DND-41 (cell line): Measurements from ENCODE around the gene RPRD1A.

Source experiments
- ATAC-seq: fragments of 200-7000 bp; cut with Tn5 transposase; 3 replicates; pipeline ENCODE4 v1.9.1; 2021; ENCODE audit warnings: low read depth; ENCODE audit not compliant: insufficient read depth
- DNase-seq: peaks from one replicate; pipeline ENCODE4 v3.0.0-alpha.2; 2020
- H2AFZ ChIP-seq: 2 replicates; pipeline ENCODE4 v1.6.0; 2012; ENCODE audit warnings: low read depth, low read length
- H3K27ac ChIP-seq: 2 replicates; pipeline ENCODE4 v1.5.1; 2012; ENCODE audit warnings: low read length, inconsistent platforms
- H3K27me3 ChIP-seq: fragments of 200-600 bp; sonication (generic); 2 replicates; pipeline ENCODE4 v1.6.0; 2012; ENCODE audit warnings: low read length, mild to moderate bottlenecking, inconsistent platforms; ENCODE audit not compliant: insufficient read depth, poor library complexity
- H3K36me3 ChIP-seq: 2 replicates; pipeline ENCODE4 v1.5.1; 2012; ENCODE audit warnings: low read length, inconsistent platforms; ENCODE audit not compliant: insufficient read depth
- H3K4me1 ChIP-seq: 2 replicates; pipeline ENCODE4 v1.5.1; 2012; ENCODE audit warnings: mild to moderate bottlenecking, low read length; ENCODE audit not compliant: insufficient read depth
- H3K4me2 ChIP-seq: 2 replicates; pipeline ENCODE4 v1.6.0; 2012; ENCODE audit warnings: mild to moderate bottlenecking, moderate library complexity, low read length, inconsistent platforms; ENCODE audit not compliant: insufficient read depth
- H3K4me3 ChIP-seq, 2 experiments: fragments of 200-600 bp in 1 of 2; shearing (Covaris generic) in 1 of 2; 2 replicates each; pipeline ENCODE4 v1.5.1; 2012 to 2016; ENCODE audit warnings: inconsistent platforms in 2 of 2, low read length in 2 of 2, mild to moderate bottlenecking in 2 of 2, low read depth in 1 of 2, moderate library complexity in 1 of 2
- H3K79me2 ChIP-seq: 2 replicates; pipeline ENCODE4 v1.6.0; 2012; ENCODE audit warnings: low read length, inconsistent platforms; ENCODE audit not compliant: insufficient read depth
- H3K9ac ChIP-seq: 2 replicates; pipeline ENCODE4 v1.6.0; 2012; ENCODE audit warnings: low read depth, mild to moderate bottlenecking, inconsistent platforms, low read length, moderate library complexity
- H3K9me3 ChIP-seq: 2 replicates; pipeline ENCODE4 v1.5.1; 2012; ENCODE audit warnings: low read length, moderate library complexity, mild to moderate bottlenecking, inconsistent platforms; ENCODE audit not compliant: insufficient read depth, severe bottlenecking
- H4K20me1 ChIP-seq: 2 replicates; pipeline ENCODE4 v1.6.0; 2012; ENCODE audit warnings: low read length; ENCODE audit not compliant: insufficient read depth
- CTCF ChIP-seq: IDR thresholded peaks from 2 replicates; pipeline ENCODE4 v1.5.1; 2012; ENCODE audit warnings: borderline replicate concordance, low read length, moderate library complexity, mild to moderate bottlenecking; ENCODE audit not compliant: poor library complexity, severe bottlenecking; ENCODE audit errors: extremely low read depth
- EZH2 ChIP-seq: IDR thresholded peaks from 3 replicates; pipeline ENCODE4 v1.6.1; 2012; ENCODE audit warnings: borderline replicate concordance, low read depth, mild to moderate bottlenecking, moderate library complexity, low read length, inconsistent platforms; ENCODE audit not compliant: severe bottlenecking

The RPRD1A gene

GRCh38 chr18:35999925-36000324 lies 67.4 kb downstream of the RPRD1A start:
- TF ChIP-seq CTCF (no peak), EZH2 (no peak)
- no peak for ATAC-seq

DNA sequence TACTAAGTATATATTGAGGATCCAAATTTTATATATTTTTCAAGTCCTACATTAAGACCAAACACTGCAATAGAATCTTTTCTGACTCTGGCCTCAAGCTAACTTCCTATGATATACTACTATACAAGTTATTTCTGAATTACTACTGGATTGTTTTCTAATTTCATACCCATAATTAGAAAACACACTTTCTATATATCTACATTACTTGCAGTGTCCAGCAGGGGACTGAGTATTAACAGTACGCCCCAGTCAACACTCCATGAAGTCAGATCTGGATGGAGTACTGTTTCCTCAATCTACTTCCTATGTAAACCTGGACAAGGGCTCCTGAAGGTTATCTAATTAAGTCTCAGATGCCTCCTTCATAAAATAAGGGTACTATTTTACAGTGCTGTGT lies 68.4 kb downstream of the RPRD1A start:
- Histone ChIP-seq H3K9ac (no peak overlapping the region), H3K79me2 (no peaks in the 10 kb centered on the region), H3K27me3 (no peaks in the 10 kb centered on the region), H3K27ac (no peak overlapping the region), H3K4me3 (no peak overlapping the region), H3K36me3 (no peaks in the 10 kb centered on the region), H3K9me3 (no peaks in the 10 kb centered on the region), H3K4me1 (no peaks in the 10 kb centered on the region), H2AFZ (no peak overlapping the region), H4K20me1 (no peaks in the 10 kb centered on the region), H3K4me2 (no peak overlapping the region)
- no peak for DNase-seq
- TF ChIP-seq CTCF (peak; percentile 20), EZH2 (no peak)
- ATAC-seq: peak; percentile 49; the same call in 2 of the 3 replicates

More at GRCh38 chr18:35999925-36000324, 67.4 kb downstream of the RPRD1A start:
- Histone ChIP-seq H3K27me3 (no peaks in the 10 kb centered on the region), H2AFZ (no peak overlapping the region), H3K4me3 (no peak overlapping the region), H3K9me3 (no peaks in the 10 kb centered on the region), H3K36me3 (no peaks in the 10 kb centered on the region), H3K4me2 (no peak overlapping the region), H3K79me2 (no peaks in the 10 kb centered on the region), H4K20me1 (no peaks in the 10 kb centered on the region), H3K9ac (no peak overlapping the region), H3K4me1 (no peaks in the 10 kb centered on the region), H3K27ac (no peak overlapping the region)
- DNase-seq: no peak

- ATAC-seq (no peak), DNase-seq (no peak)
- H3K4me2 ChIP-seq: no peak overlapping the region
- H4K20me1 ChIP-seq: no peaks in the 10 kb centered on the region
- H3K79me2 ChIP-seq: no peaks in the 10 kb centered on the region
- no peak overlapping the region for H2AFZ ChIP-seq
- no peaks in the 10 kb centered on the region for H3K4me1 ChIP-seq
- no peaks in the 10 kb centered on the region for H3K27me3 ChIP-seq
- H3K4me3 ChIP-seq: no peak overlapping the region
- TF ChIP-seq CTCF (no peak), EZH2 (no peak)
- H3K9ac ChIP-seq: no peak overlapping the region
- no peaks in the 10 kb centered on the region for H3K9me3 ChIP-seq
- H3K27ac ChIP-seq: no peak overlapping the region
- peaks cover 23% of the 10 kb centered on the region for H3K36me3 ChIP-seq
Observed at GRCh38 chr18:35993013-35993412, 74.3 kb downstream of the RPRD1A start.

DNA sequence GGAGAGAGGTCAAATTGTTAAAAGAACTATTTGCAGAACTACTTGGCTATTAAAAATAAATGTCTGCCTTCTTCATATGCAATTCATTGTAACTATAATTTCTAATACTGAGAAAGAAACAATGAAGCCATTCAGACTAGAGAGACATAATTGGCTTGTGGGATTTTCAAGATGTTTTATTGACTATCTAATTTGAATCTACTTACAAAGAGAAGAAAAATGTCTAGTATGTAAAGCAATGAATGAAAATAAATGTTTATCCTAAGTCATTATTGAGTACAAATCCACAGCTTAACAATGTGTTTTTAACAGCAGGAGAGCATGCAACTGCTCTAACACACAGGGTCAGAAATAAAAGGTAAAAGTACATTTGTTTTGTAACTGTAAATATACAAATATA lies 75.7 kb downstream of the RPRD1A start:
- peaks cover 23% of the 10 kb centered on the region for H3K36me3 ChIP-seq
- no peak for DNase-seq
- no peak overlapping the region for H3K4me3 ChIP-seq
- no peaks in the 10 kb centered on the region for H3K4me1 ChIP-seq
- no peak overlapping the region for H3K27ac ChIP-seq
- no peaks in the 10 kb centered on the region for H3K79me2 ChIP-seq
- no peaks in the 10 kb centered on the region for H3K27me3 ChIP-seq
- H3K9ac ChIP-seq: no peak overlapping the region
- no peaks in the 10 kb centered on the region for H3K9me3 ChIP-seq
- H3K4me2 ChIP-seq: no peak overlapping the region
- no peak for ATAC-seq
- H2AFZ ChIP-seq: no peak overlapping the region
- no peaks in the 10 kb centered on the region for H4K20me1 ChIP-seq
- TF ChIP-seq CTCF (no peak), EZH2 (no peak)
